Coronary artery (tissue), 2 donors: ENCODE measurements around the gene MATN4.
"Not testable (repeated sequence)": the region's sequence is repeated elsewhere in the genome, so short reads cannot be mapped to it uniquely, and the experiment has no call there.

Source experiments
- DNase-seq: peaks from one replicate; pipeline ENCODE4 v3.0.0-alpha.2; 2017; ENCODE audit warnings: low spot score
- H3K27ac ChIP-seq, 2 donors: fragments of 200-600 bp; sonication (generic); one replicate each; pipeline ENCODE4 v1.5.1; 2016 to 2019
- H3K4me3 ChIP-seq: fragments of 200-600 bp; sonication (generic); 2 replicates; pipeline ENCODE4 v1.5.1; 2016; ENCODE audit warnings: mild to moderate bottlenecking, moderate library complexity
- TF ChIP-seq, protein P1 (sequence below): fragments of 200-600 bp; sonication (generic); IDR thresholded peaks from one replicate; pipeline ENCODE4 v1.5.1; 2019; ENCODE audit warnings: antibody characterized with exemption

The MATN4 gene, protein sequence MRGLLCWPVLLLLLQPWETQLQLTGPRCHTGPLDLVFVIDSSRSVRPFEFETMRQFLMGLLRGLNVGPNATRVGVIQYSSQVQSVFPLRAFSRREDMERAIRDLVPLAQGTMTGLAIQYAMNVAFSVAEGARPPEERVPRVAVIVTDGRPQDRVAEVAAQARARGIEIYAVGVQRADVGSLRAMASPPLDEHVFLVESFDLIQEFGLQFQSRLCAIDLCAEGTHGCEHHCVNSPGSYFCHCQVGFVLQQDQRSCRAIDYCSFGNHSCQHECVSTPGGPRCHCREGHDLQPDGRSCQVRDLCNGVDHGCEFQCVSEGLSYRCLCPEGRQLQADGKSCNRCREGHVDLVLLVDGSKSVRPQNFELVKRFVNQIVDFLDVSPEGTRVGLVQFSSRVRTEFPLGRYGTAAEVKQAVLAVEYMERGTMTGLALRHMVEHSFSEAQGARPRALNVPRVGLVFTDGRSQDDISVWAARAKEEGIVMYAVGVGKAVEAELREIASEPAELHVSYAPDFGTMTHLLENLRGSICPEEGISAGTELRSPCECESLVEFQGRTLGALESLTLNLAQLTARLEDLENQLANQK

DNA sequence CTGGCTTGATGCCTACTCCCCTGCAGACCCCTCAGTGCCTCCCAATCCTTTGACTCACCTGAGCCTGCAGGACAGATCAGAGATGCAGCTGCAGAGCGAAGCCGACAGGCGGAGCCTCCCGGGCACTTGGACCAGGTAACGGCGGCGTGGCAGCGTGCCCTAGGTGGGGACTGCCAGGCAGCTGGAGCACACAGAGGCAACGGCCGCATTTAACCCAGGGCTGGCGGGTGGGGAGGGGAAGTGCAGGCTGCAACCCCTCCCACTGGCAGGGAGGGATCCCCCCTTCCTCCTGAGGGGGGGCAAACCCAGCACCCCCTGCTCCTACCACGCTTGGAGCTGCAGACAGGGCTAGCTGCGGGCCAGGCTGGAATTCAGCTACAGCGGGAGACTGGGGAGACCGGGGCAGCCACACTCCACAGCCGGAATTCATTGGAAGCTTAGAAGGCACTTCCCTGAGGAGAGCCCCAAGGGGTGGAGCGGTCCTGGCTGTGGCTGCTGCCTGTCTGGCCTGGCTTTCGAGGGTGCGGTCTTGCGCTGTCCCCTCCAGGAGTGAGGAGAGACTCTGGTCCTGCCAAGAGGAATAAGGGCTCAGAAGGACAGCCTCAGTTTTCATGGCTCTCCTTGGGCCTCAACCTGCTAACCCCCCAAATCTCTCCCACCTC lies at the start of gene MATN4:
Gene MATN4 (minus strand): TSS at position 183 of the 662 bp plus-strand sequence. CDS start 2,717 bp downstream, outside the sequence.
- Histone ChIP-seq H3K4me3 (no peak within 1 kb of the TSS), H3K27ac (no peak within 1 kb of the TSS)
- TF ChIP-seq, protein P1, sequence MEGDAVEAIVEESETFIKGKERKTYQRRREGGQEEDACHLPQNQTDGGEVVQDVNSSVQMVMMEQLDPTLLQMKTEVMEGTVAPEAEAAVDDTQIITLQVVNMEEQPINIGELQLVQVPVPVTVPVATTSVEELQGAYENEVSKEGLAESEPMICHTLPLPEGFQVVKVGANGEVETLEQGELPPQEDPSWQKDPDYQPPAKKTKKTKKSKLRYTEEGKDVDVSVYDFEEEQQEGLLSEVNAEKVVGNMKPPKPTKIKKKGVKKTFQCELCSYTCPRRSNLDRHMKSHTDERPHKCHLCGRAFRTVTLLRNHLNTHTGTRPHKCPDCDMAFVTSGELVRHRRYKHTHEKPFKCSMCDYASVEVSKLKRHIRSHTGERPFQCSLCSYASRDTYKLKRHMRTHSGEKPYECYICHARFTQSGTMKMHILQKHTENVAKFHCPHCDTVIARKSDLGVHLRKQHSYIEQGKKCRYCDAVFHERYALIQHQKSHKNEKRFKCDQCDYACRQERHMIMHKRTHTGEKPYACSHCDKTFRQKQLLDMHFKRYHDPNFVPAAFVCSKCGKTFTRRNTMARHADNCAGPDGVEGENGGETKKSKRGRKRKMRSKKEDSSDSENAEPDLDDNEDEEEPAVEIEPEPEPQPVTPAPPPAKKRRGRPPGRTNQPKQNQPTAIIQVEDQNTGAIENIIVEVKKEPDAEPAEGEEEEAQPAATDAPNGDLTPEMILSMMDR = no peak
- DNase-seq = no peak

DNA sequence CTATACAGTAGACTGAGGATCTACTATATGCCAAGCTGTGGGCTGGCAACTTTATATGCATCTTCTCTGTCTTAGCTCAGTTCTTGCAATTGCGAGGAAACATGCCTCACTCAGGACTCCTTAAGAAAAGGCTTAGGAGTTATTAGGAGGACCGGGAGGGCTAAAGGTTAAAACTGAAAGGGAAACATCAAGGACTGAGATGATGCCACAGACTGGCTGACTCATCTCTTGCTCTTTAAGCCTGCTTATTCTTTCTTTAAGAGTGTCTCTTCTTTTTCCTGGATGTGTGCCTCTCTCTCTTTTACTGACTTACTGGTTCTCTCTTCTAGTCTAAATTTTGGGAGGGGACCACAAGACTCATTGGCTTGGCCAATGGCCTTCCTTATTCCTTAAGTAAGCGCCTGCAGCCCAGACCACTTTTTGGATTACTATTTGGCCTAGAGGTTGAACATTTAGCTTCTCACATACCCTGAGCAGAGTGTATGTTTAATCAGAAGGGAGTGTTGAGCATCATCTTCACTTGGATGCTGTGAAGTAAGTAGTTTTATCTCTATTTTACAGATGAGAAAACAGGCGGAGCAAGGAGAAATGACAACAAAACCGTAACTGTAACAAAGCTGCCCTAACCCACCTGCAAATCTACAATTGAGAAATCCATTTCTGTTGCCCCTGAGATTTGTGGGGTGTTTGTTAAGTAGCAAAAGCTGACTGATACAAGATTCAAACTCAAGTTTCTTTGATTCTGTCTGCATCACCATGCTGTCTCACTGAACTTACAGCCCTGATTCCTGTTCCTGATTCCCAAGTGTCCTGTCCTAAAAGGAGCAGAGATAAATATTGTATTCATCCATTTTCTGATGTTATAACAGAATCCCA lies 47.3 kb upstream of the MATN4 start:
- TF ChIP-seq, protein P1 = no peak
- H3K27ac ChIP-seq = no peak overlapping the region
- no peak overlapping the region for H3K4me3 ChIP-seq
- no peak for DNase-seq

DNA sequence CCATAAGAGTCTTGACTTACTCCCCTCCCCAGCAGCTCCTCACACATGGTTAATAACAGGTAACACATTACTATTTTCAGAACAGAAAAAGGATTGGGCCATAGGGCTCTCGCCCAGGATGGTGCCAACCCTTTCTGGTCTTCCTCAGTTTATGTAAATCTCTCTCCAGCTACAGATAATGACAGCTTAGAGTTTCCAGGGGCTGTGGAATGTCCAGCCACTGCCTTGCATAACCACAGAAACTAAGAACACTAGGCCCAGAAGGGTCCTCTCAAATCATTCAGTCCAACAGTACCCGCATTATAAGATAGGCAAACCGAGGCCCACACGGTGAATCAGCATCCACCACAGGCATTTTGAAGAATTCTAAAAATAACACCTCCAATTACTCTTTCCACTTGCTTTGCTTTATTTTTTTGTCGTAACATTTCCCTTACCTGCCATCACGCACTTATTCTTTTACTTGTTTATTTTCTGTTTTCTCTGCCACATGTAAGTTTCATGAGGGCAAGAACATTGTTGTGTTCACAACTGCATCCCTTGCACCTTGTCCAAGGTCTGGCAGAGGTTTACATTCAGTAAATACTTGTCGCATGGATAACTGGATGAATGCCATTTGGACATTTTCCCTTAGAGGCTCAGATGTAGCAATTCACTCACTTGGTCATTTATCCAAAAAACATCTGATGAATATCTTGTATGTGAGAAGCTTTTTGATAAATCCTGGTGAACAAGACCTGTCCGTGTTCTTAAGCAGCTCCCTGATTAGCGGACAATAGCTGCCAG lies 46.5 kb upstream of the MATN4 start:
- no peak overlapping the region for H3K27ac ChIP-seq
- H3K4me3 ChIP-seq = no peak overlapping the region
- DNase-seq = no peak
- TF ChIP-seq, protein P1 = no peak

DNA sequence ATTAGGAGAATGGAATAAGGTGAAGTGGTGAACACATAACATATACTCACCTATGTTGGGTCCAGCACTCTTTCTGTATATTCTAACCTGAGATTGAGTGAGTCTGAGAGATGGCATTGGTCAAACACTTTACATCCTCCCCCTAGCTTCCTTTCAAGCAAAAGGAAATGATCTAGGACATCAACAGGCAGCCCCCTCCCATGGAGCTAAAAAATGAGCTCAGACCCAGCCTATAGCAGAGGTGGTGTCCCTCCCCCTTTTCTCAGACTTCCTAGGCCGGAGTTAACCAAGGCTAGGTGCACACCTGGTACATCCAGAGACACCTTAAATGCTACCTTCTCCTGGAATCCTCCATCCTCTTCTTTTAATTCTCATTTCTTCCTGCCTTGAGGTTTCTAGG lies 45.6 kb upstream of the MATN4 start:
- DNase-seq = no peak
- TF ChIP-seq, protein P1 = no peak
- Histone ChIP-seq H3K4me3 (no peak overlapping the region), H3K27ac (no peak overlapping the region)

DNA sequence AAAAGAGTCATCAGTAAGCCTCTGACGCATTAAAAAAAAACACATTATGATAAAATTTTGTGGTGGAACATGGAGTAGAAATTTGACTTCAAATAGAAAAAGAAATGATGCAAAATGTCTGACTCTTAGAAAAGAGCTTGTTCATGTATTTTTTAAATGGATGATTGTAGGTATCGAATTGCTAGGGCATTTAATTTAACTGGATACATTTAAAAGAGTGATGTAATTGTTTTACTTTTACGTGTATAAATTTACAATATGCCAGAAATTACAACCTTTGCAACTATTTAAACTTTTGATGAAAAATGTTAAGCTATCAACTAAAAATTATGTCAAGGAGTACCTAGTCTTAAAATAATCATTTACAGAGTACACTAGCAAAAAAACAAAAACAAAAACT lies 44.6 kb upstream of the MATN4 start:
- DNase-seq = no peak
- TF ChIP-seq, protein P1 = no peak
- no peak overlapping the region for H3K4me3 ChIP-seq
- no peak overlapping the region for H3K27ac ChIP-seq

DNA sequence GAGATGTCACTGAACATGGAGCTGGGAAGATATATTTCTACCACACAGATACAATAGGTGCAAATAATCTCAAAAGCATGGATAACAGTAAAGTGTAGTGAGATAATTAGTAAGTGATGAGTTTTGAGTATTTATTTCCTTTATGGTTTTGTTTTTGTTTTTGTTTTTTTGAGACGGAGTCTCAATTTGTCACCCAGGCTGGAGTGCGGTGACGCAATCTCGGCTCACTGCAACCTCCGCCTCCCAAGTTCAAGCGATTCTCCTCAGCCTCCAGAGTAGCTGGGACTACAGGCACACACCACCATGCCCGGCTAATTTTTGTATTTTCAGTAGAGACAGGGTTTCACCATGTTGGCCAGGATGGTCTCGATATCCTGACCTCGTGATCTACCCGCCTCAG lies 42.7 kb upstream of the MATN4 start:
- DNase-seq, H3K4me3 ChIP-seq, H3K27ac ChIP-seq: not testable (repeated sequence)
